ENCODE measurements around the gene TAS2R30.
"Not testable (repeated sequence)": the region's sequence is repeated elsewhere in the genome, so short reads cannot be mapped to it uniquely, and the experiment has no call there.

The TAS2R30 gene

DNA sequence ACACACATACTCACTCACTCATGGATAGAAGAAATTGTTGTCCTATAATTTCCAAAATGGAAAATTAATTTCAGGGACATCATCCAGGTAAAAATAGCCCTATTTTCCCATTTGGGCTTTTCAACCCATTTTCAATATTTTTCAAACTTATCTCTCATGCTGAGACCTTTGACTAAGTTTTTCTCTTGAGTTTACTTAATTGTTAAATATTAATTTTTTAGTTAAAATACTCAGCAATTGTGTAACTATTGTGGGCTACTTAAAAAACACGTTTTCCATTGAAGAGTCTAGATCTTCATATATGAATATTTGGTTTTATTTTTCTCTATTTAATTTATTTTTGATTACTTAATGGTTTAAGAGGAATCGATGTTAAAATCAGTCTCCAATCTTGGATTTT is 28.2 kb downstream of the TAS2R30 start:
- no peak for DNase-seq (ENCODE audit: low spot score)
- no peak for TF ChIP-seq CTCF (conservative IDR thresholded peaks at IDR 0.05; ENCODE audit: low read depth)
- CTCF ChIA-PET: no interaction called here
- no peak overlapping the region for H3K27ac ChIP-seq
- POLR2A ChIA-PET (ENCODE audit: low non-redundant PET): no interaction called here

GRCh38 chr12:11105546-11105945 is 28.9 kb downstream of the TAS2R30 start:
- ChIA-PET CTCF (no interaction called here), POLR2A (ENCODE audit: low non-redundant PET) (no interaction called here)
- DNase-seq (ENCODE audit: low spot score): no peak
- no peak for TF ChIP-seq CTCF (conservative IDR thresholded peaks at IDR 0.05; ENCODE audit: low read depth)
- no peak overlapping the region for H3K27ac ChIP-seq

DNA sequence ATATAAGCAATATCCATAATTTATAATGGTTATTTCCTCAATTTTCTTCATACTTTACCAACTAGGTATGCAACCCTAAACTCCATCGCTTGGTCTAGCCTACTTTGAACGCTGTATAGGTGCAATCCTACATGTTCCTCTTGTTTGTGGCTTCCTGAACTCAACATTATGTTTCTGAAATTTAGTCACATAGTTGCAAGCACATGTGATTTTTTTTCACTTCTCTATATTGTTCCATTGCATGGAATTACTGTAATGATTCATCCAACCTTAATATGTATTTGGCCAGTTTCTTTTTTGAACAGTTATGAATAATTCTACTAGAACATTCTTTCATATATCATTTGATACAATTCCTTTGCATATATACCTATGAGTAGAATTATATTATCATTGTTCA is 39.5 kb downstream of the TAS2R30 start:
- DNase-seq (ENCODE audit: low spot score); CTCF ChIA-PET; H3K27ac ChIP-seq; POLR2A ChIA-PET (ENCODE audit: low non-redundant PET): not testable (repeated sequence)

DNA sequence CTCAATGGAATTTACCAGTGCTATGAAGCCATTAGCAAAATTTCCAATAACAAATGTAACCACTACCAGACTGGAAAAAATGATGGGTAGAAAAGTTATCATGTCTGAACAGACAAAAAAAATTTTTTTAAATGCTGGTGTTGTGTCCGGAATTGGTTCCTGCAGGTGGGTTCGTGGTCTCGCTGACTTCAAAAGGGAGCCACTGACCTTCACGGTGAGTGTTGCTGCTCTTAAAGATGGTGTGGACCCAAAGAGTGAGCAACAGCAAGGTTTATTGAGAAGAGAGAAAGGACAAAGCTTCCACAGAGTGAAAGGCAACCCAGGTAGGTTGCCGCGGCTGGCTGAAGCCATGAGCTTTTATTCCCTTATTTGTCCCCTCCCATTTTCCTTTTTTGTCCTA is 42.3 kb downstream of the TAS2R30 start, which contains the start of gene TAS2R43:
Gene TAS2R43 (minus strand): TSS at position 186 of the 400 bp plus-strand sequence. CDS start 84 bp downstream, at position 102.
- DNase-seq (ENCODE audit: low spot score): no peak
- no peak within 1 kb of the TSS for H3K27ac ChIP-seq
- CTCF ChIA-PET: no interaction called here
- POLR2A ChIA-PET (ENCODE audit: low non-redundant PET): no interaction called here
- no peak for TF ChIP-seq CTCF (conservative IDR thresholded peaks at IDR 0.05; ENCODE audit: low read depth)

- TF ChIP-seq CTCF (conservative IDR thresholded peaks at IDR 0.05; ENCODE audit: low read depth): no peak
- no peak for DNase-seq (ENCODE audit: low spot score)
- H3K27ac ChIP-seq: no peak overlapping the region
- CTCF ChIA-PET: no interaction called here
- POLR2A ChIA-PET (ENCODE audit: low non-redundant PET): no interaction called here
Observed at GRCh38 chr12:11089246-11089645, 45.2 kb downstream of the TAS2R30 start.

GRCh38 chr12:11085419-11085818 is 49.0 kb downstream of the TAS2R30 start:
- POLR2A ChIA-PET (ENCODE audit: low non-redundant PET): no interaction called here
- CTCF ChIA-PET: no interaction called here
- H3K27ac ChIP-seq: no peak overlapping the region
- DNase-seq (ENCODE audit: low spot score): no peak
- TF ChIP-seq CTCF (conservative IDR thresholded peaks at IDR 0.05; ENCODE audit: low read depth): no peak

Measured in RWPE1 (cell line).